HepG2 (cell line): Measurements from ENCODE around the gene ADAMTS2. TPM values are rescaled to one million over a fixed set of nuclear protein-coding genes. Genes with fewer than 3 reads are reported as not detected.

ENCODE experiments used
- ATAC-seq: fragments of 200-7000 bp; cut with Tn5 transposase; 3 replicates; pipeline ENCODE4 v1.9.1; 2020; ENCODE audit warnings: mild to moderate bottlenecking, moderate library complexity
- BruUV-seq: library from RNA; stranded (reverse); fragments of 400-500 nt; replicated peaks from 2 replicates; lab custom pipeline; 2021; lab: Mats Ljungman, UMichigan
- CTCF ChIA-PET: fragments of 300-600 bp; formaldehyde crosslinking; extraction: SDS; loops from one replicate; lab custom pipeline; 2021; ENCODE audit warnings: low total read pairs, inconsistent platforms, low intra/inter-chr PET ratio; lab: Yijun Ruan, JAX
- POLR2A ChIA-PET: fragments of 350-600 bp; sonication (Branson Sonifier 250); formaldehyde crosslinking; loops from one replicate; lab custom pipeline; 2020; ENCODE audit warnings: antibody characterized with exemption, inconsistent platforms; lab: Yijun Ruan, JAX
- DNase-seq: peaks from one replicate; pipeline ENCODE4 v3.0.0-alpha.2; 2015; ENCODE audit warnings: low spot score
- FAIRE-seq: peaks from 3 replicates; lab custom pipeline; 2011; peaks lifted over from hg19 to GRCh38; lab: Jason Lieb, UNC
- H2AFZ ChIP-seq: one replicate; pipeline ENCODE4 v1.6.1; 2011; ENCODE audit warnings: low read length, inconsistent platforms
- H3K27ac ChIP-seq: fragments of 300-600 bp; 3 replicates; pipeline ENCODE4 v1.8.0; 2011; ENCODE audit warnings: mixed run types, mild to moderate bottlenecking, mixed read lengths, low read length, inconsistent platforms; ENCODE audit not compliant: insufficient read depth; ENCODE audit errors: extremely low read length
- H3K27me3 ChIP-seq, 2 experiments: fragments of 200-600 bp in 1 of 2; 2 replicates in 1 of 2; 3 replicates in 1 of 2; pipeline versions ENCODE4 v1.6.0 to v1.8.0; 2011; ENCODE audit warnings: low read length in 2 of 2, mild to moderate bottlenecking in 2 of 2, moderate library complexity in 2 of 2, inconsistent platforms in 1 of 2; ENCODE audit not compliant: insufficient read depth in 2 of 2, control insufficient read depth in 1 of 2
- H3K36me3 ChIP-seq, 2 experiments: fragments of 200-600 bp in 1 of 2; replicated peaks in 1 of 2; 2 replicates in 1 of 2; 3 replicates in 1 of 2; pipeline versions ENCODE4 v1.5.1 to v1.8.0; 2011; ENCODE audit warnings: low read length in 2 of 2, inconsistent platforms in 1 of 2; ENCODE audit not compliant: insufficient read depth in 2 of 2, control insufficient read depth in 1 of 2
- H3K4me1 ChIP-seq: 2 replicates; pipeline ENCODE4 v1.5.1; 2012; ENCODE audit warnings: low read length, inconsistent platforms; ENCODE audit not compliant: insufficient read depth
- H3K4me2 ChIP-seq: 2 replicates; pipeline ENCODE4 v1.6.0; 2011; ENCODE audit warnings: low read depth, low read length, inconsistent platforms
- H3K4me3 ChIP-seq, 3 experiments: fragments of 200-600 bp in 1 of 3; sonication (generic), shearing (Covaris generic) in 1 of 3; replicated peaks in 1 of 3; 2 replicates each; pipeline ENCODE4 v1.5.1; 2011 to 2016; ENCODE audit warnings: low read length in 3 of 3, inconsistent platforms in 2 of 3, low read depth in 2 of 3, mild to moderate bottlenecking in 2 of 3, control low read depth in 1 of 3, mixed read lengths in 1 of 3; ENCODE audit not compliant: insufficient read depth in 1 of 3
- H3K79me2 ChIP-seq: one replicate; pipeline ENCODE4 v1.6.1; 2011; ENCODE audit warnings: low read length, inconsistent platforms; ENCODE audit not compliant: insufficient read depth
- H3K9ac ChIP-seq: 2 replicates; pipeline ENCODE4 v1.6.0; 2011; ENCODE audit warnings: mild to moderate bottlenecking, low read depth, low read length, inconsistent platforms; ENCODE audit not compliant: insufficient read depth
- H3K9me3 ChIP-seq: 2 replicates; pipeline ENCODE4 v1.5.1; 2012; ENCODE audit warnings: mild to moderate bottlenecking, low read length
- H4K20me1 ChIP-seq: 2 replicates; pipeline ENCODE4 v1.6.0; 2011; ENCODE audit warnings: inconsistent platforms, mild to moderate bottlenecking, low read length, moderate library complexity; ENCODE audit not compliant: insufficient read depth
- CEBPZ ChIP-seq: IDR thresholded peaks from 2 replicates; pipeline ENCODE4 v1.6.1; 2012; ENCODE audit warnings: low read length, improper control_type of control experiment
- TRIM24 ChIP-seq: sonication (generic); formaldehyde crosslinking; IDR thresholded peaks from 2 replicates; pipeline ENCODE4 v1.8.0; 2022; ENCODE audit warnings: mild to moderate bottlenecking, missing genetic modification reagents
- WGBS: methylation state at CpG from one replicate; pipeline ENCODE4 v1.1.6; 2017; ENCODE audit warnings: low lambda C conversion rate; 5-methylcytosine and 5-hydroxymethylcytosine counted together
- in situ Hi-C: cut with HindIII; loops from 2 replicates; pipeline ENCODE4 v1.10.0; 2017; ENCODE audit warnings: low pct_unique_long_range_greater_than_20kb; ENCODE audit not compliant: extremely low pct_ligation_motif_present
- intact Hi-C: fragments of 100-400 bp; cut with micrococcal nuclease; formaldehyde crosslinking; loops from one replicate; pipeline ENCODE4 v1.10.0; 2022; ENCODE audit not compliant: unreplicated experiment
- polyA plus RNA-seq, 8 experiments: library from polyadenylated mRNA; depleted of rRNA in 3 of 8; stranded (reverse) in 7 of 8; unstranded in 1 of 8; fragments of >200 nt; fragmentation: Illumina TruSeq in 4 of 8; extraction: Trizol in 4 of 8; gene quantifications; 2 replicates each; pipeline versions ENCODE4 v1.2.1 to v1.2.3, GENCODE V29; 2011 to 2016; ENCODE audit warnings: low read depth in 4 of 8, missing spikeins in 1 of 8, mixed read lengths in 1 of 8; ENCODE audit not compliant: insufficient read depth in 1 of 8
- total RNA-seq, 5 experiments: library from RNA; depleted of rRNA; stranded (reverse); fragments of >200 nt; fragmentation: Illumina TruSeq; extraction: Trizol; gene quantifications; 2 replicates each; pipeline ENCODE4 v1.2.3, GENCODE V29; 2016; ENCODE audit warnings: low read depth in 1 of 5

Gene ADAMTS2
- total and polyA plus RNA-seq, 2 of the 13 experiments (the other 11 are each of a cell fraction or from before 2014, with no cell fraction given): 0.24 to 3.5 TPM

DNA sequence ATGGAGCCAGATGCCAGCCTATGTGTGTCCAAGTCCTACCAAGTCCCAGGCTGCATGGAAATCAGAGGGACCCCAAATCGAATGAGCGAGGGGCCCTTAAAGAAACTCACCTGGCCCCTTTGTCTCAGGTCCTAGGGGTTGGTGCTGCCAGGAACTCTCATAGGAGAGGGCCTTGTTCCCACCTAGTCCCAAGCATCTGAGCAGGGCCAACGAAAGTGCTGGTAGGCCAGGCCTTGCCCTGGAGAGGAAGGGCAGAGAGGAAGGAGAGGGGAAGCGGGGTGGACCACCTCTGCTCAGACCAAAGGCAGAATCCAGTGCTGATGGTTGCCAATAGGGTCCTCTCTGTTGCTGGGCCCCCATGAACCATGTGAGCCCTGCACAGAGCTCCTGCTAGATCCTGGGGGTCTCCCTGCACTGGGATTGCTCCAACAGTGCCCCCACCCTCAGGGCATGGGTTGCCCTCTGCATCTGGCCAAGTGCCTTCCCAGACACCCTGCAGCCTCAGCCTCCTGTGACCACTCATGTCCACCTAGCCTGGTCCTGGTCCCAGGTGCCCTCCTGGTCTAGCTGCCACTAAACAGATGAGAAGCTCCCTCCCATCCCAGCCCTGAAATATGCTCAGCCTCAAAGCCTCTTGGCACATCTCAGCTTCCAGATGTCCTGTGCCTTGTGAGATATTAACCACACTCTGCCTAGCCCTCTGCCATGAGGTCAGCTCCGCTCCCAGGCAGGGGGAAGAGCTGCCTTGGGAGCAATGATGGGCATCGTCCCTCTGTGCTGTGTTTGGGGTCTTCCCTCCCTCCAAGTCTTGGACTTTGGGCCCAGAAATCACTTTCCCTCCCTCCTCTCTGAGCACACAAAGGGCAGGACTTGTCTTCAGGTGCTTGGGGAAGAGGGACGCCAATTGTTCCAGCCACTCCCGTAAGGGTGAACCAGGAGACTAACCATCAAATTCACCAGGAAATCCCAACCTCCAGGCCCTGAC is 109.6 kb downstream of the ADAMTS2 start:
- no peak overlapping the region for H3K9ac ChIP-seq
- in situ Hi-C loops: no loop called here
- DNase-seq: no peak
- no peaks in the 10 kb centered on the region for H3K79me2 ChIP-seq
- H3K4me2 ChIP-seq: no peak overlapping the region
- ChIA-PET POLR2A (no interaction called here), CTCF (no interaction called here)
- no peaks in the 10 kb centered on the region for H3K4me1 ChIP-seq
- FAIRE-seq: no peak
- no peak overlapping the region for H3K4me3 ChIP-seq
- ATAC-seq: no peak
- H3K27me3 ChIP-seq: peaks cover 0 to 6% of the 10 kb centered on the region in 2 experiments; a peak in 2 of 5 replicates
- intact Hi-C loops: no loop called here
- WGBS: 33% methylated on average over 7 of the region's 8 CpGs
- H3K36me3 ChIP-seq: no peaks in the 10 kb centered on the region
- H3K27ac ChIP-seq: no peak overlapping the region
- H2AFZ ChIP-seq: no peak overlapping the region
- H3K9me3 ChIP-seq: no peaks in the 10 kb centered on the region
- H4K20me1 ChIP-seq: no peaks in the 10 kb centered on the region
- BruUV-seq: no TSS peak
- TF ChIP-seq CEBPZ (no peak), TRIM24 (CRISPR knock-in tag) (no peak)
